ENCODE data around the gene CHMP1B.

CHMP1B gene, protein sequence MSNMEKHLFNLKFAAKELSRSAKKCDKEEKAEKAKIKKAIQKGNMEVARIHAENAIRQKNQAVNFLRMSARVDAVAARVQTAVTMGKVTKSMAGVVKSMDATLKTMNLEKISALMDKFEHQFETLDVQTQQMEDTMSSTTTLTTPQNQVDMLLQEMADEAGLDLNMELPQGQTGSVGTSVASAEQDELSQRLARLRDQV

DNA sequence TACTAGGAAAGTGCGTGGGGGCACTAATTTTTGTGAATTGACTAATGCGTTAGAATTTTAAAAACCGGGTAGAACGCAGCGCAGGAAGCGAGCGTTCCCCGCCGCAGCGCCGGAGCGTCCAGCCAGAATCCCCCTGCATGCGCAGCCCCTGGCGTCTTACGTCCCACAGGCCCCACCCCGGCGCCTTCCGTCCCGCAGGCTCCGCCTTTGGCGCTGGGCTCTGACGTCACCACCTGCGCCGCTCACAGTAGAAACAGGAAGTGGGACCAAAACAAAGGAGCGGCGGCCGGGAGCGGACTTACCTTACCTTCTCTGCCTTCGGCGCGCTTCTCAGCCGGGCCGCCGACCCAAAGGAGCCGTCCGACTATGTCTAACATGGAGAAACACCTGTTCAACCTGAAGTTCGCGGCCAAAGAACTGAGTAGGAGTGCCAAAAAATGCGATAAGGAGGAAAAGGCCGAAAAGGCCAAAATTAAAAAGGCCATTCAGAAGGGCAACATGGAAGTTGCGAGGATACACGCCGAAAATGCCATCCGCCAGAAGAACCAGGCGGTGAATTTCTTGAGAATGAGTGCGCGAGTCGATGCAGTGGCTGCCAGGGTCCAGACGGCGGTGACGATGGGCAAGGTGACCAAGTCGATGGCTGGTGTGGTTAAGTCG is at the start of gene CHMP1B:
TSS of gene CHMP1B (plus strand) at position 268 of the 660 bp plus-strand sequence. CDS start at position 367, 99 bp downstream.
- Histone ChIP-seq H3K27ac (peak within 1 kb of the TSS; percentile 90 to 91), H3K4me3 (peak within 1 kb of the TSS; percentile 78 to 87), H3K4me1 (peaks cover 0 to 47% (median 21%) of the 10 kb centered on the region in 4 donors), H3K9me3 (no peaks in the 10 kb centered on the region), H3K27me3 (no peaks in the 10 kb centered on the region), H3K36me3 (peaks cover 6 to 27% (median 11%) of the 10 kb centered on the region in 3 donors)
- TF ChIP-seq, protein P1, sequence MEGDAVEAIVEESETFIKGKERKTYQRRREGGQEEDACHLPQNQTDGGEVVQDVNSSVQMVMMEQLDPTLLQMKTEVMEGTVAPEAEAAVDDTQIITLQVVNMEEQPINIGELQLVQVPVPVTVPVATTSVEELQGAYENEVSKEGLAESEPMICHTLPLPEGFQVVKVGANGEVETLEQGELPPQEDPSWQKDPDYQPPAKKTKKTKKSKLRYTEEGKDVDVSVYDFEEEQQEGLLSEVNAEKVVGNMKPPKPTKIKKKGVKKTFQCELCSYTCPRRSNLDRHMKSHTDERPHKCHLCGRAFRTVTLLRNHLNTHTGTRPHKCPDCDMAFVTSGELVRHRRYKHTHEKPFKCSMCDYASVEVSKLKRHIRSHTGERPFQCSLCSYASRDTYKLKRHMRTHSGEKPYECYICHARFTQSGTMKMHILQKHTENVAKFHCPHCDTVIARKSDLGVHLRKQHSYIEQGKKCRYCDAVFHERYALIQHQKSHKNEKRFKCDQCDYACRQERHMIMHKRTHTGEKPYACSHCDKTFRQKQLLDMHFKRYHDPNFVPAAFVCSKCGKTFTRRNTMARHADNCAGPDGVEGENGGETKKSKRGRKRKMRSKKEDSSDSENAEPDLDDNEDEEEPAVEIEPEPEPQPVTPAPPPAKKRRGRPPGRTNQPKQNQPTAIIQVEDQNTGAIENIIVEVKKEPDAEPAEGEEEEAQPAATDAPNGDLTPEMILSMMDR (IDR thresholded peaks at IDR 0.05) = peak in 1 of 2 experiments; percentile 6
- intact Hi-C loops (cut with DNase I; ENCODE audit: low total_unique reads) = loop anchor here (10.0 kb wide), 2 partner anchors 54 to 676 kb away; partner anchors contain the start of gene MPPE1
- DNase-seq = peak; percentile 98 to 99

DNA sequence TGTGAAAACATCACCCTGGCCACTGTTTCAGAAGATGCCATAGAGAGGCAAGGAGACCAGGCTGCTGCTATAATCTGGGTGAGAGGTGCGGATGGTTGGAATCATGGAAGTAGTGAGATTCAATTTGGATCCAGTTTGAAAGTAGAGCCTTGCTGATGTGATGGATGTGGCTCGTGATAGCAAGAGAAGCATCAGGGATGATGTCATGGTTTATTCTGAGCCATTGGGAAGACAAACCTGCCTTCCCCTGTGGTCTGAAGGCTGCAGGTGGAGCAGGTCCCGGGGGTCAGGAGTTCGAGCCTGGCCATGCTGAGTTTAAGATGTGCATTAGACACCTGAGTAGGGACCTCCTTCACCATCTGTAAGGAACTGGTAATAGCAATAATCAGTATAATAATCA is 49.6 kb upstream of the CHMP1B start:
- TF ChIP-seq, protein P1 (IDR thresholded peaks at IDR 0.05) = no peak
- Histone ChIP-seq H3K36me3 (no peaks in the 10 kb centered on the region), H3K27me3 (no peaks in the 10 kb centered on the region), H3K27ac (no peak overlapping the region), H3K4me3 (no peak overlapping the region), H3K4me1 (no peaks in the 10 kb centered on the region), H3K9me3 (no peaks in the 10 kb centered on the region)
- intact Hi-C loops (cut with DNase I; ENCODE audit: low total_unique reads) = no loop called here
- DNase-seq = no peak

DNA sequence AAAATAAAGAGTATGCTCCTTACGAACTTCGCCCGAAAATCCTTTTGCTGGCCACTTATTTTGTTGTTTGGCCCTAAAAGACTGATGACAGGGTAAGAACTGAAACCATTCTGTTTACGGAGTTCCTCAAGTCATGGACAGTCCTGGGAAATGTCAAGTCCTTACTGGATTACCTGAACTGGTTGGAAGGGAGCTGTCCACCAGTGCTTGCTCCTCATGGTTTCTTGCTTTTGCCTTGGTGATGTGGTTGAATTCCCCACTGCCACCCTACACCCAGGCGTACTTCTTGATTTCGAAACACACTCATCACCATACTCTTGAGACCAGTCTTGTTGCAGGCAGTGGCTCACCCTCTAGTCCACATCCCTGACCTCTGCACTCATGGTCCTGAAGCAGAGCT is 49.1 kb upstream of the CHMP1B start:
- DNase-seq = no peak
- H3K27ac ChIP-seq = no peak overlapping the region
- H3K4me1 ChIP-seq = no peaks in the 10 kb centered on the region
- H3K4me3 ChIP-seq = no peak overlapping the region
- no peaks in the 10 kb centered on the region for H3K36me3 ChIP-seq
- H3K27me3 ChIP-seq = no peaks in the 10 kb centered on the region
- TF ChIP-seq, protein P1 (IDR thresholded peaks at IDR 0.05) = no peak
- intact Hi-C loops (cut with DNase I; ENCODE audit: low total_unique reads) = no loop called here
- no peaks in the 10 kb centered on the region for H3K9me3 ChIP-seq

DNA sequence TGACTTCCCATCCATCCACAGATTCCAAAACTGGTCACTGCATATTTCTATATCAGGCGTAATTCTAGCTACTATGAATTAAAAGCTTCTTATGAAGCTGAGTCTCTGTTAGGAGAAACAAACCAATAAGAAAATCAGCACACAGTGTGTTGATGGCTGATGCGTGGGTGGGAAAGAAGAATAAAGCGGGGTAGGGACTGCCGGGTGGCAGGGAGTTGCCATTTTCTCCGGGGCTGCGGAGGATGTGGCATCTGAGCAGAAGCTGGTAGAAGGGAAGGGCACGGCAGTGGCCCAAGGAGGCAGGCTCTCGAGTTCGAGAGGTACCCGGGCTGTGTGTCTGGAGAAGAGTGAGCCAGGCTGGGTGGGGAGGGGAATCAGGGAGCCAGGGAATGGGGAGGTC is 48.6 kb upstream of the CHMP1B start:
- no peak overlapping the region for H3K4me3 ChIP-seq
- H3K27me3 ChIP-seq = no peaks in the 10 kb centered on the region
- no peaks in the 10 kb centered on the region for H3K4me1 ChIP-seq
- no peak overlapping the region for H3K27ac ChIP-seq
- H3K9me3 ChIP-seq = no peaks in the 10 kb centered on the region
- TF ChIP-seq, protein P1 (IDR thresholded peaks at IDR 0.05) = no peak
- no peak for DNase-seq
- H3K36me3 ChIP-seq = no peaks in the 10 kb centered on the region
- intact Hi-C loops (cut with DNase I; ENCODE audit: low total_unique reads) = no loop called here

DNA sequence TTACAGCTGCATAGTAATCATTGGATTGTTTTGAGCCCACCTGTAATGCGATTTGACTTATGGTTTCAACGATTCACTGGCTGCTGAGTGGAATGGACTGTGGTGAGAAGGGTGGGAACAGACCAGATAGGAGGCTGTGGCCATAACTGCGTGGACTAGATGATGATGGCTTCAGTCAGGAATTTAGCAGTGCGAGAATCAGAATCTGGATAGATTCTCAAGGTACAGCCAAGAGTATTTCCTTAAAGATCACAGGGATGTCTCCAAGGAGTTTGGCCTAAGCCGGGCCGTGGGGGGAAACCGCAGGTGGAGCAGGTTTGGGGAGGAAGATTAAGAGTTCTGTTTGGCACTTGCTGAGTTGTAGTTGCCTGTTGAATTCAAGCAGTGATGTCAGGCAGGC is 44.0 kb upstream of the CHMP1B start:
- Histone ChIP-seq H3K4me3 (no peak overlapping the region), H3K36me3 (no peaks in the 10 kb centered on the region), H3K27me3 (no peaks in the 10 kb centered on the region), H3K4me1 (no peaks in the 10 kb centered on the region), H3K27ac (no peak overlapping the region), H3K9me3 (no peaks in the 10 kb centered on the region)
- intact Hi-C loops (cut with DNase I; ENCODE audit: low total_unique reads) = no loop called here
- TF ChIP-seq, protein P1 (IDR thresholded peaks at IDR 0.05) = no peak
- DNase-seq = no peak
